Naive B cell (primary cell): ENCODE measurements around the gene DISP1. TPM values are rescaled to one million over a fixed set of nuclear protein-coding genes. Genes with fewer than 3 reads are reported as not detected.

Experiments used
- ATAC-seq, 2 donors: fragments of 150-1000 bp; cut with Tn5 transposase; 2 replicates each; pipeline ENCODE4 v1.10.0; 2021; ENCODE audit warnings: low read depth in 2 of 2, mild to moderate bottlenecking in 2 of 2, moderate library complexity in 2 of 2
- DNase-seq: peaks from one replicate; pipeline ENCODE4 v3.0.0; 2022
- H3K27ac Mint-ChIP-seq, 6 donors: one replicate each; pipeline ENCODE4 v1.8.0; 2020 to 2022; ENCODE audit warnings: mild to moderate bottlenecking in 6 of 6, mixed read lengths in 6 of 6, moderate library complexity in 5 of 6, inconsistent platforms in 2 of 6
- H3K27me3 Mint-ChIP-seq, 3 donors: one replicate each; pipeline ENCODE4 v1.8.0; 2021 to 2022; ENCODE audit warnings: mixed read lengths in 3 of 3, mild to moderate bottlenecking in 1 of 3
- H3K36me3 Mint-ChIP-seq, 2 donors: one replicate each; pipeline ENCODE4 v1.8.0; 2020 to 2022; ENCODE audit warnings: mixed read lengths in 2 of 2, inconsistent platforms in 1 of 2, mild to moderate bottlenecking in 1 of 2
- H3K4me1 Mint-ChIP-seq, 3 donors: one replicate each; pipeline ENCODE4 v1.8.0; 2020 to 2022; ENCODE audit warnings: mixed read lengths in 3 of 3, inconsistent platforms in 1 of 3, mild to moderate bottlenecking in 1 of 3, moderate library complexity in 1 of 3
- H3K4me3 Mint-ChIP-seq, 8 donors: one replicate each; pipeline ENCODE4 v1.8.0; 2020 to 2022; ENCODE audit warnings: mild to moderate bottlenecking in 8 of 8, mixed read lengths in 8 of 8, moderate library complexity in 8 of 8, inconsistent platforms in 2 of 8
- H3K9me3 Mint-ChIP-seq, 7 donors: one replicate each; pipeline ENCODE4 v1.8.0; 2020 to 2022; ENCODE audit warnings: mixed read lengths in 7 of 7, mild to moderate bottlenecking in 5 of 7, inconsistent platforms in 2 of 7, moderate library complexity in 1 of 7
- polyA plus RNA-seq, 6 donors: library from polyadenylated mRNA; unstranded; fragments of 300-500 nt; fragmentation: Illumina TruSeq; gene quantifications; one replicate each; pipeline ENCODE4 v1.2.3, GENCODE V29; 2021; ENCODE audit warnings: low read depth in 6 of 6

The DISP1 gene
- polyA plus RNA-seq, 6 donors from 2014 or later, result 3.4 to 8.4 (median 5.8) TPM

GRCh38 chr1:222813866-222814535, 838 bp upstream of the DISP1 start:
- DNase-seq, result no peak
- peak overlapping the region; percentile 86 to 98 (median 94) for H3K27ac Mint-ChIP-seq
- no peak for ATAC-seq
- H3K4me3 Mint-ChIP-seq, result peak overlapping the region; percentile 89 to 97 (median 96)
- H3K4me1 Mint-ChIP-seq, result peaks cover 24 to 47% (median 40%) of the 10 kb centered on the region in 3 donors
- no peaks in the 10 kb centered on the region for H3K36me3 Mint-ChIP-seq
- H3K27me3 Mint-ChIP-seq, result no peaks in the 10 kb centered on the region
- H3K9me3 Mint-ChIP-seq, result no peaks in the 10 kb centered on the region

- Mint-ChIP-seq H3K4me1 (peaks cover 24 to 58% (median 44%) of the 10 kb centered on the region in 3 donors), H3K9me3 (no peaks in the 10 kb centered on the region), H3K27me3 (no peaks in the 10 kb centered on the region), H3K36me3 (no peaks in the 10 kb centered on the region), H3K4me3 (peak overlapping the region; percentile 89 to 97 (median 96)), H3K27ac (peak overlapping the region; percentile 26 to 98 (median 88))
- ATAC-seq, result no peak
- no peak for DNase-seq
Observed at GRCh38 chr1:222815440-222815765, 564 bp downstream of the DISP1 start.

- Mint-ChIP-seq H3K9me3 (no peaks in the 10 kb centered on the region), H3K36me3 (no peaks in the 10 kb centered on the region), H3K4me1 (peaks cover 31 to 74% (median 53%) of the 10 kb centered on the region in 3 donors), H3K4me3 (peak overlapping the region in 5 of 8 donors; percentile 42 to 89 (median 69)), H3K27ac (peak overlapping the region in 4 of 6 donors; percentile 39 to 69 (median 54)), H3K27me3 (no peaks in the 10 kb centered on the region)
- ATAC-seq, result no peak
- DNase-seq, result no peak
Observed at GRCh38 chr1:222817529-222817928, 2.7 kb downstream of the DISP1 start.

GRCh38 chr1:222818171-222818570, 3.3 kb downstream of the DISP1 start:
- Mint-ChIP-seq H3K27ac (peak overlapping the region in 3 of 6 donors; percentile 39 to 69 (median 49)), H3K36me3 (no peaks in the 10 kb centered on the region)

GRCh38 chr1:222820171-222820712, 5.4 kb downstream of the DISP1 start:
- ATAC-seq (no peak), DNase-seq (no peak)
- no peaks in the 10 kb centered on the region for H3K27me3 Mint-ChIP-seq
- H3K27ac Mint-ChIP-seq, result peak overlapping the region in 1 of 6 donors; percentile 34
- no peaks in the 10 kb centered on the region for H3K9me3 Mint-ChIP-seq
- H3K4me3 Mint-ChIP-seq, result no peak overlapping the region
- peaks cover 29 to 68% (median 44%) of the 10 kb centered on the region in 3 donors for H3K4me1 Mint-ChIP-seq
- no peaks in the 10 kb centered on the region for H3K36me3 Mint-ChIP-seq

More at GRCh38 chr1:222818171-222818570, 3.3 kb downstream of the DISP1 start:
- Mint-ChIP-seq H3K4me1 (peaks cover 38 to 80% (median 53%) of the 10 kb centered on the region in 3 donors), H3K9me3 (no peaks in the 10 kb centered on the region), H3K27me3 (no peaks in the 10 kb centered on the region), H3K4me3 (no peak overlapping the region)
- DNase-seq (no peak), ATAC-seq (no peak)

GRCh38 chr1:222821239-222821638, 6.4 kb downstream of the DISP1 start:
- no peaks in the 10 kb centered on the region for H3K36me3 Mint-ChIP-seq
- no peak overlapping the region for H3K27ac Mint-ChIP-seq
- no peak overlapping the region for H3K4me3 Mint-ChIP-seq
- ATAC-seq (no peak), DNase-seq (no peak)
- H3K4me1 Mint-ChIP-seq, result peaks cover 29 to 59% (median 43%) of the 10 kb centered on the region in 3 donors
- no peaks in the 10 kb centered on the region for H3K27me3 Mint-ChIP-seq
- H3K9me3 Mint-ChIP-seq, result no peaks in the 10 kb centered on the region

- no peak for ATAC-seq
- no peak overlapping the region for H3K4me3 Mint-ChIP-seq
- DNase-seq, result no peak
Observed at GRCh38 chr1:222823695-222824094, 8.9 kb downstream of the DISP1 start.

GRCh38 chr1:222824641-222825040, 9.8 kb downstream of the DISP1 start:
- Mint-ChIP-seq H3K27me3 (no peaks in the 10 kb centered on the region), H3K27ac (peak overlapping the region in 2 of 6 donors; percentile 30 to 52), H3K36me3 (no peaks in the 10 kb centered on the region), H3K4me1 (peaks cover 29 to 40% (median 31%) of the 10 kb centered on the region in 3 donors), H3K4me3 (no peak overlapping the region), H3K9me3 (no peaks in the 10 kb centered on the region)
- DNase-seq (no peak), ATAC-seq (no peak)

More at GRCh38 chr1:222823695-222824094, 8.9 kb downstream of the DISP1 start:
- H3K27me3 Mint-ChIP-seq, result no peaks in the 10 kb centered on the region
- H3K4me1 Mint-ChIP-seq, result peaks cover 28 to 47% (median 32%) of the 10 kb centered on the region in 3 donors
- H3K9me3 Mint-ChIP-seq, result no peaks in the 10 kb centered on the region
- peak overlapping the region in 1 of 6 donors; percentile 63 for H3K27ac Mint-ChIP-seq
- no peaks in the 10 kb centered on the region for H3K36me3 Mint-ChIP-seq

GRCh38 chr1:222828939-222829338, 14.1 kb downstream of the DISP1 start:
- DNase-seq (no peak), ATAC-seq (no peak)
- H3K27me3 Mint-ChIP-seq, result no peaks in the 10 kb centered on the region
- no peak overlapping the region for H3K4me3 Mint-ChIP-seq
- no peak overlapping the region for H3K27ac Mint-ChIP-seq
- no peaks in the 10 kb centered on the region for H3K36me3 Mint-ChIP-seq
- H3K9me3 Mint-ChIP-seq, result no peaks in the 10 kb centered on the region
- H3K4me1 Mint-ChIP-seq, result peaks cover 18 to 23% (median 19%) of the 10 kb centered on the region in 3 donors

GRCh38 chr1:222829868-222830267, 15.0 kb downstream of the DISP1 start:
- Mint-ChIP-seq H3K27ac (no peak overlapping the region), H3K4me3 (no peak overlapping the region), H3K36me3 (no peaks in the 10 kb centered on the region), H3K27me3 (no peaks in the 10 kb centered on the region), H3K9me3 (no peaks in the 10 kb centered on the region), H3K4me1 (peaks cover 18 to 23% (median 19%) of the 10 kb centered on the region in 3 donors)
- no peak for DNase-seq
- ATAC-seq, result no peak

- no peaks in the 10 kb centered on the region for H3K36me3 Mint-ChIP-seq
- no peaks in the 10 kb centered on the region for H3K27me3 Mint-ChIP-seq
- no peak overlapping the region for H3K4me3 Mint-ChIP-seq
- DNase-seq, result no peak
- peak overlapping the region in 1 of 6 donors; percentile 0 for H3K27ac Mint-ChIP-seq
- no peaks in the 10 kb centered on the region for H3K9me3 Mint-ChIP-seq
- peaks cover 9 to 13% (median 11%) of the 10 kb centered on the region in 3 donors for H3K4me1 Mint-ChIP-seq
- no peak for ATAC-seq
Observed at GRCh38 chr1:222833356-222833876, 18.6 kb downstream of the DISP1 start.

GRCh38 chr1:222843469-222844410, 28.9 kb downstream of the DISP1 start:
- Mint-ChIP-seq H3K27me3 (no peaks in the 10 kb centered on the region), H3K9me3 (no peaks in the 10 kb centered on the region), H3K27ac (peak overlapping the region in 2 of 6 donors; percentile 7 to 63), H3K4me3 (no peak overlapping the region), H3K4me1 (peaks cover 3 to 13% (median 7%) of the 10 kb centered on the region in 3 donors), H3K36me3 (no peaks in the 10 kb centered on the region)
- DNase-seq (no peak), ATAC-seq (no peak)

GRCh38 chr1:222844411-222844779, 29.6 kb downstream of the DISP1 start:
- no peaks in the 10 kb centered on the region for H3K36me3 Mint-ChIP-seq
- no peaks in the 10 kb centered on the region for H3K27me3 Mint-ChIP-seq
- ATAC-seq, result no peak
- H3K4me3 Mint-ChIP-seq, result no peak overlapping the region
- no peak for DNase-seq
- peaks cover 1 to 13% (median 4%) of the 10 kb centered on the region in 3 donors for H3K4me1 Mint-ChIP-seq
- no peaks in the 10 kb centered on the region for H3K9me3 Mint-ChIP-seq
- H3K27ac Mint-ChIP-seq, result no peak overlapping the region
